Superior temporal gyrus (tissue), 1 donor: Measurements from ENCODE around the gene TNFRSF1B.

ENCODE experiments used
- DNase-seq: peaks from one replicate; pipeline ENCODE4 v3.0.0-alpha.2; 2016; ENCODE audit errors: extremely low spot score

Gene TNFRSF1B

GRCh38 chr1:12166834-12167492, at the start of gene TNFRSF1B:
Gene TNFRSF1B (plus strand): TSS chr1:12166991. CDS start chr1:12167092, 101 bp downstream.
- DNase-seq = no peak

DNA sequence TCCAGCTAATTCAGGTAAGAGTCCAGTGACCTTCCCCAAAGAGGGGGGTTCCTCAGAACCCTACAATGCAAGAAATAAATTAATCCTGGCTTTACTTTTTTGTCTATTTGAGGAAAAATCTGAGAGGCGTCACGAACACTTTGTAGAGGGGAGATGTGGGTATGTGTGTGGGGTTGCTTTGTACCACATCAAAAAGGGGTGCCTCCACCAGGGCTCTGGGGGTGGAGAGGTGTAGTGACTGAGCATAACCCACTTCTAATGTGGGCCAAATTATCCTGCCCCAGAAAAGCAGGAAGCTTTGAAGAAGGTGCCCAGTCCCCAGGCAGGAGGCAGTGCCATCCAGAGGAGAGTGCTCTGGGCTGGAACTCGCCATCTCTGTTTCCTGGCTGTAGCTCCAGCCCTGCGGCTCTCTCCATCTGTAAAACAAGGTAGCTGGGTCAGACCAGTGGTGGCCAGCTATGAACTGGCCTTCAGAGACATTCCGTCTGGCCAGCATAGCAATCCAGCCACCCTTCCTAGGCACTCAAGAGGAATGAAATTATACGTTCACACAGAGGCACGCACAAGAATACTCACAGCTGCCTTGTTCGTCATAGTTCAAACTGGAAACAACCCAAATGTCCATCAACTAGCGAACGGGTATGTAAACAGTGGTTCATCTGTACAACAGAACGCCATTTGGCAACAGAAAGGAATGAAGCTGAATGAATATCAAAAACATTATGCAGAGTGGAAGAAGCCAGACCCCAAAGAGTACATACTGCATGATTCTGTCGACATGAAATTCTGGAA, 45.4 kb upstream of the TNFRSF1B start:
- DNase-seq = no peak

DNA sequence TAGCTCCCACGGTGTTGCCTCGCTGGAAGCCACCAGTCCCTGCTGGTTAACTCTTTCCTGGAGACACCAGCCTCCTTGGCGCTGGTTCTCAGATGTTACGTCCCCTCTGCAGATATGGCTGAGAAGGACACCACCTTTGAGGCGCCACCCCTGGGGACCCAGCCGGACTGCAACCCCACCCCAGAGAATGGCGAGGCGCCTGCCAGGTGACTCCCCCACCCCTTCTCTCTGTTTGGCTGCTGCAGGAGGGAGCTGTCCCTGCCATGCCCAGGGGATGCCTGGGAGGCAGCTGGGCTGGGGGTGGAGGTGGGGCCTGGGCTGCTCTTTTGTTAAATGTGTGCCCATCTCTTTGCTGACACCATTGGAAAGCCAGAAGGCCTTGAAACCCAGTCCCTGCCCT, 43.6 kb upstream of the TNFRSF1B start:
- DNase-seq = no peak

- DNase-seq = peak; percentile 89
Observed at GRCh38 chr1:12124693-12125421, 41.9 kb upstream of the TNFRSF1B start.

DNA sequence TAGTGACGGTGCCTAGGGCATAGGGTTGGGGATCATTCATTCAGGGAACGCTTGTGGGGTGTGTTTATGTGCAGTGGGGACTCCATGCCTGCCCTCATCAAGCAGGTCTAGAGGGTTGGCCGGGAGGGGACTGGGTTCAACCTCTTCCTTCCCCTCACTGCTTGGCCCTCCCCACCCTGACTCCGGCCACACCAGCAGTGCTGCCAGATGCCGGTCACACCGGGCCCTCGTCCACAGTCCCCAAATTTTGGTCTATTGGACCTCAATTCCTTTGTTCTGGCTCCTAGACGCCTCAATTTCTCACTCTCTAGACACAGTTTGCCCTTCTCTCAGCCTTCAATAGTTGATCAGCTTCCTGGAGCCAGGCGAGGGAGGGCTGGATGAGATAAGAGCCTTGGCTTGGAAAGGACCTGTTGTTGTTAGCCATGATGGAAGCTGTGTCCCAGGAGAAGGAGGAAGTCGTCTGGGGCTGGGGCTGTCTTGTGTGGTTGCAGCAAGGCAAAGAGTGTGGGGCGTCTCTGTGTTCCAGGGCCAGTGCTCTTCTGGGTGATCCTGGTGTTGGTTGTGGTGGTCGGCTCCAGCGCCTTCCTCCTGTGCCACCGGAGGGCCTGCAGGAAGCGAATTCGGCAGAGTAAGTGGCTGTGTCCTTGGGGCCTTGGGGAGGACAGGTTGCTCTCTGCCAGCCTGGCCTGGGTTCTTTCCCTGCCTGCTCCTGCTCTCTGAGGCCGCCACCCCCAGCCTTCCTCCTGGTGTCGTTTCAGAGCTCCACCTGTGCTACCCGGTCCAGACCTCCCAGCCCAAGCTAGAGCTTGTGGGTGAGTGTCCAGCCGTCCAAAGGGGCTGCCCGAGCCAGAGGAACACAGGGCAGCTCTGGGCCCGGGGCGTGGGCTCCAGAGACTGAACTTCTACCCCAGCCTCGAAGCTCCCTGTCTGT, 41.1 kb upstream of the TNFRSF1B start:
- no peak for DNase-seq

- no peak for DNase-seq
Observed at GRCh38 chr1:12126781-12127180, 40.0 kb upstream of the TNFRSF1B start.

GRCh38 chr1:12127206-12127810, 39.5 kb upstream of the TNFRSF1B start:
- DNase-seq = no peak

DNA sequence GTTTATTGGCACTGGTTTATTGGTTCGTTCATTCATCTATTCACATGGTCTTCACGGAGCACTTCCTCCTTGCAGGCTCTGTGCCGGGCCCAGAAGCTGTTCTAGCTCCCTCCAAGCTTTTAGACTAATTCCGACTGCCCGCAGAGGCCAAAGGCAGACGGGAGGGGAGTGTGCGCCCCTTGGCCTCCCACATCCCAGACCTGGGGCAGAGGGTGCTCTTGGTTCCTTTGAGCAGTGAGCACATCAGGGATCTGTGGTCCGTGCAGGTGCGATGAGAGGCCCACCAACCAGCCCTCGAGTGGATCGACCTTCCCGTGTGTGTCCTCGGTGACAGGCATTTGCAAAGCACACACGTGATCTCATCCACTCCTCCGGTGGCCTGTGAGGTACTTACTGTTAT, 38.7 kb upstream of the TNFRSF1B start:
- DNase-seq = no peak

DNA sequence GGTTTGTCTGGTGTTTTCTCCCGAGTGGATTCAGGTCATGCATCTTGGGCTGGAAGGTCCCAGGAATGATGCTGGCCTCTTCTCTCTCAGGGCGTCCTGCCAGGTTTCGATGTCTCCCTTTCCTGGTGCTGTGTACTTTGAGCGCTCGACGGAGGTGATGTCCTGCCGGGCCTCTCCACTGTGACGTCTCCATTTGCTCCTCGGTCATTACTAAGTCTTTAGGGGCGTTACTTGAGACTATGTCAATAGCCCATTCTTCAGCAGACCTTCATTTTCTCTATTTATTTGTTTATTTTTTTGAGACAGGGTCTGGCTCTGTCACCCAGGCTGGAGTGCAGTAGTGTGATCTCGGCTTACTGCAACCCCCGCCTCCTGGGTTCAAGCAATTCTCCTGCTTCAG, 37.2 kb upstream of the TNFRSF1B start:
- DNase-seq = no peak

- DNase-seq = no peak
Observed at GRCh38 chr1:12130466-12131130, 36.2 kb upstream of the TNFRSF1B start.

- no peak for DNase-seq
Observed at GRCh38 chr1:12132078-12132477, 34.7 kb upstream of the TNFRSF1B start.

DNA sequence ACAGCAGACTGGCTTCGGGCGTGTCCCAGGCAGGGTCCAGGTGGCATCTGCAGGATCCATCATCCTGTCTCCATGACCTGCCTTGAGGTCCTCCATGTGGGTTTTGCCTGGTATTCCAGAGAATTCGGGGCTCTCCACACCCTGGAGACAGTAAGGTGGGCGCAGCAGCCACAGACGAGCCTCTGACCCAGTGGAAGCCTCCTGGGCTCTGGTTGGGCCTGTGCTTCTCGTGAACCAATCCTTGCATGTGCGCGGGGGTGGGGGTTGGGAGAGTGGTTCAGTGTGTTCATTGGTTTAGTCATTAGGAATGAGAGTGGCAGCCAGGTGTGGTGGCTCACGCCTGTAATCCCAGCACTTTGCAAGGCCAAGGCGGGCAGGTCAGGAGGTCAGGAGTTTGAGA, 32.1 kb upstream of the TNFRSF1B start:
- DNase-seq = no peak

- DNase-seq = no peak
Observed at GRCh38 chr1:12135612-12136011, 31.2 kb upstream of the TNFRSF1B start.

GRCh38 chr1:12136916-12137610, 29.7 kb upstream of the TNFRSF1B start:
- no peak for DNase-seq

- DNase-seq = no peak
Observed at GRCh38 chr1:12138196-12139168, 28.3 kb upstream of the TNFRSF1B start.

DNA sequence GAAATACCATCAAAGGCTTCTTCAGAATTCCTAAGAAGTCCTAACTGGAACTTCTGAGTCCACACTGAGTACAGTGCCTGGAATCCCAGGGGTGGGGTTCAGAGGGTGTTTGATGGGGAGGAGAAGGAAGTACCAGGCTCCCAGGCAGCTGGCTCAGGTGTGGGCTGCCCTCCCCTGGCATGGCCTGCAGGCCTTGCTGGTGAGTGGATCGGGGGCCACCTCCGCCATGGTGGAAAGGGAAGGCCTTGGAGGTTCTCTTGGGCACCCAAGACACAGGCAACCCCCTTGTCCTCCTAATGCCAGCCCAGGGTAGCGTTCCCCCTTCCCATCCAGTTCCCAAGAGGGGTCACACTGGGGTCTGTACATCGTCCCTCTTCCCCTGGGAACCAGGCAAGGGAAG, 26.8 kb upstream of the TNFRSF1B start:
- no peak for DNase-seq

DNA sequence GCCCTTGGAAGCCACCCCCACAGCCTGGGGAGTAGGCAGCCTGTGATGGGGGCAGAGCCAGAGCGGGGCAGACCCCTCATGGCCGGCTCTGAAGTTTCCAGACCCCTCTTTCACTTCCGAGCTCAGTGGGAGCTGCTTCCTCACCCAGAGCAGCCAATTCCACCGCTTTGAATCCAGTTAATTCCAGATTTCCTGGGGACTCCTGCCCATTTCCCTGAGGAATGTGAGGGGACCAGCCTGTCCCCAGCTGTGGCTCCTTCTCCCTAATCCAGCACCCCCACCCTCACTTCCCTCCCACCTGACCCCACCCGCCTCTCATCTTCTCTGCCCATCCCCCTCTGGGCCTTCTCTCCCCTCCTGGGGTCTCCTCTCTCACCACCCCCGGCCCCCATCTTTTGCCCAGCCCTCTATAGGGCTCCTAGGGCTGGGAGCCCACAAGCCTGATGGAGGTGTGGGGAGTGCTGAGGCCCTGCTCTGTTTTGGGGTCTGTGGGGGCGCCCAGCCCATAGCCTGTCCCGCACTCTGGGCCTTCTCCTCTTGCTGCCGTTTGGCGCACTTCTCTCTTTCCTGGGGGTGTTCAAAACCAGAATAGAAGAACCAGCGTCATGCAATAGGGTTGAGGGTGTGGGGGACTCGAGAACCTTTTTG, 26.2 kb upstream of the TNFRSF1B start:
- DNase-seq = no peak

- no peak for DNase-seq
Observed at GRCh38 chr1:12141163-12141850, 25.5 kb upstream of the TNFRSF1B start.
